Activated CD8-positive, alpha-beta memory T cell treated with anti-CD3 and anti-CD28 coated beads for 36 hours (primary cell): ENCODE results near the gene TLL2. TPM values are rescaled to one million over a fixed set of nuclear protein-coding genes. Genes with fewer than 3 reads are reported as not detected.

Experiments used
- CTCF ChIA-PET: fragments of 350-600 bp; sonication (Branson Sonifier 250); formaldehyde crosslinking; loops from one replicate; lab custom pipeline; 2021; ENCODE audit warnings: antibody characterized with exemption; lab: Charles Lee
- POLR2A ChIA-PET: fragments of 350-600 bp; sonication (Branson Sonifier 250); formaldehyde crosslinking; loops from one replicate; lab custom pipeline; 2021; ENCODE audit warnings: antibody characterized with exemption; lab: Charles Lee
- total RNA-seq, 2 experiments: library from RNA; stranded (reverse); gene quantifications; one replicate each; pipeline ENCODE4 v1.2.3, GENCODE V29; 2021

Gene TLL2
- total RNA-seq, 2 experiments from 2014 or later: not detected

DNA sequence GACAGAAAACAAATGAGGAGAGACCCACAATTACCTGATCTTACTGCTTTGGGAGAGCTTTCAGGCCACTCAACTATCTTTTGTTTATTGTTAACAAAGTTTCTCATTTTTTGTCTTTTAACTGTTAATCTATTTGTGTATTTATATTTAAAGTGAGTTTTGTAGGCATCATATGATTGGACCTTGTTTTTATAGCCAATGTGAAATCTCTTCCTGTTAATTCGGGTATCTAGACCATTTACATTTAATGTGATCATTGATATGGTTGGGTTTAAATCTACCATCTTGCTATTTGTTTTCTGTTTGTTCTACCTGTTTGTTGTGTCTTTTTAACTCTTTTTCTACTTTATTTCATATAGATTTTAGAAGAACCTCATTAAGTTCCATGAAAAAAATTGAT, 167.4 kb downstream of the TLL2 start:
- CTCF ChIA-PET: no interaction called here
- POLR2A ChIA-PET: no interaction called here

DNA sequence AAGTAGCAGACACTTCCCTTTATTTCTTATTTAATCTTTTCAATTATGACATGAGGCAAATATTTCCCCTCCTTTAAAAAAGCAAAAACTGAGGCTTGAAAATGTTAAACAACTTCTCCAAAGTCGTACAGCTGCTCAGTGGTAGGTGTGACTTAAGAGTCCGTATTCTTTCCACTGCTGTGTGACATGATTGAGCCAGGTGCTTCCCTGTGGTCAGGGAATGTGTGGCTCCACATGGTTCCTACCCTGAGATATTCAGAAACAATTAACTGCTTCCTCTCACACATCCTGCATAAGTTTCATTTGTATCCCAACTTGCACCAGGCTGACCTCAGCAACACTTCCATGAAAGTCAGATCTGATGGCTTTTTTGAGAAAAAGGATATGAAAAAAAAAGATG, 168.5 kb downstream of the TLL2 start:
- POLR2A ChIA-PET: no interaction called here
- CTCF ChIA-PET: no interaction called here

DNA sequence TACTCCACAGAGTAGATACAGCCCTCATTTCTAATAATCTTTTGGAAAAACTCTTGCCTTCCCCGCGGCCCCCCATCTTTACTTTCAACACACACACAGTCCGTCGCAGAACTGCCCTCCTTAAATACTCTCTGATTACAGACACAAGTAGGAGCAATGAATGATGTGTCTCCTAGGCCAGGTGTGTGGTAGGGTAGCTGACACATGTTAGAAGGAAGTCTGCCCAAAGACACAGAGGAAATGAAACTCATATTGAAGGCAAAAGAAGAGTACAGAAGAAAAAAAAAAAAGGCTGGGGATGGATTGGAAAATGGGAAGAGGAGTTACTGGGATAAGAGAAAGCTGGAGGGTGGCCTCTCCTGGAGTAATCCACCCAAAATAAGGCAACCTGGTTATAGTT, 169.5 kb downstream of the TLL2 start:
- ChIA-PET CTCF (interaction anchor here (0.7 kb wide), 1 partner anchor 1070 kb away, joined by 4 read pairs; no protein-coding TSS in a partner anchor), POLR2A (no interaction called here)

DNA sequence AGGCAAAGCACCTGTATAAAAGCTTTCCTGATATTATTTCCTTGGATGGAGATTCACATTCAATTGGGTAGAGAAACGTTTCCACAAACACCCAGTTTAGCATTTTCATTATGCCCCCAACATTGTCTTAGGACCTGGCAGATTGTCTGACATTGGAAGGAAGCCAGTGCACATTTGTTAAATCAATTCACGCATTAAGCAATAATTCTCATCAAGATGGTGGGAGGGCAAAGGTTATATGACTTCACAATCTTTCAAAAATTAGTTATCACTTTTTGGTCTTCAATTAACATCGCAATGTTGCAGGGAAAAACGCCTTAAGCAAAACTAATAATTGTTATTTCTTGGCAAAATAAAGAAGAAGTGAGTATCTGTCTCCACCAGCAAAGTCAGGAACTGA, 171.3 kb downstream of the TLL2 start:
- POLR2A ChIA-PET: no interaction called here
- CTCF ChIA-PET: no interaction called here

DNA sequence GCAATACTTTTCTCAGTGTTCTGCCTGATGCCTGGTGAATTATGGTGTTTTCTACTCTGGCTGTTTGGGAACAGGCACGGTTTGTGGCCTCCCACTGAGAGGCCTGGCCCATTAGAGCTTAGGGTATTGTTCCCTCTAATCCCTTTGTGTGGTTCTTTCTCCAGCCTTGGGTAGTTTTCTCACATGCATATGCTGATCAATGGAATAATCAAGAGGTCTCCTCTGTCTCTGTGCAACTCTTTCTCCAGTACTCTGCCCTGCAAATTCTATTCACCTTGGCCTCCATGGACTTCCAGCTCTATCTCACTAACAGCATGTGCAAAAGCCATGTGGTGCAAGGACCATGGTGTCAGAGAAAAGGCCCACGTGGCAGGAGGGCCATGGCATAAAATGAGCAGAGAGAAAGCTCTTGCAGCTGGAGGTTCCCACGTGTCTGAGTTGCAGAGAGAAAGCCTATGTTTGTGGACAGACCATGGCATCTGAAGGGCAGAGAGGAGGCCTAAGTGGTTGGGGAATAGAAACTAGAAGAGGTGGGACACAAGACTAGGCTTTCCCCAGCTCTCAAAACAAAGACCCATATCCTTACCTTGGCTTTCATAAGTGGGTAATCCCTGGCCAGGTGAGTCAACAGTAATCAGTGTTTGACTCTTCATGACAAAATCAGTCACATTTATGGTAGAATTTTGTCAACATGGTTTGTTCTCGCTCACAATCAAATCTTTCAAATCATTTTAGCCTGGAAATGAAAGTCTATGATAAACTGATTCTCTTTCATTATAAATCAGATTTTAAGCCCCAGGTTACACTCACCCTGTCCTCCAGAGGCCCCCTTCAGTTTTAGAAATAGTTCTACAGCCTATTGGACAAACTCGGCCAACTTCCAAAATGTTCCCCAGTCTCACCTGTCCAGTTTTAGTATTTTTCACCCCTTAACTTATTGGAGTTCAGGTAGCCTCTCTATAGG, 172.2 kb downstream of the TLL2 start:
- POLR2A ChIA-PET: no interaction called here
- CTCF ChIA-PET: interaction anchor here (1.2 kb wide), 1 partner anchor 112 kb away, joined by 3 read pairs; no protein-coding TSS in a partner anchor

DNA sequence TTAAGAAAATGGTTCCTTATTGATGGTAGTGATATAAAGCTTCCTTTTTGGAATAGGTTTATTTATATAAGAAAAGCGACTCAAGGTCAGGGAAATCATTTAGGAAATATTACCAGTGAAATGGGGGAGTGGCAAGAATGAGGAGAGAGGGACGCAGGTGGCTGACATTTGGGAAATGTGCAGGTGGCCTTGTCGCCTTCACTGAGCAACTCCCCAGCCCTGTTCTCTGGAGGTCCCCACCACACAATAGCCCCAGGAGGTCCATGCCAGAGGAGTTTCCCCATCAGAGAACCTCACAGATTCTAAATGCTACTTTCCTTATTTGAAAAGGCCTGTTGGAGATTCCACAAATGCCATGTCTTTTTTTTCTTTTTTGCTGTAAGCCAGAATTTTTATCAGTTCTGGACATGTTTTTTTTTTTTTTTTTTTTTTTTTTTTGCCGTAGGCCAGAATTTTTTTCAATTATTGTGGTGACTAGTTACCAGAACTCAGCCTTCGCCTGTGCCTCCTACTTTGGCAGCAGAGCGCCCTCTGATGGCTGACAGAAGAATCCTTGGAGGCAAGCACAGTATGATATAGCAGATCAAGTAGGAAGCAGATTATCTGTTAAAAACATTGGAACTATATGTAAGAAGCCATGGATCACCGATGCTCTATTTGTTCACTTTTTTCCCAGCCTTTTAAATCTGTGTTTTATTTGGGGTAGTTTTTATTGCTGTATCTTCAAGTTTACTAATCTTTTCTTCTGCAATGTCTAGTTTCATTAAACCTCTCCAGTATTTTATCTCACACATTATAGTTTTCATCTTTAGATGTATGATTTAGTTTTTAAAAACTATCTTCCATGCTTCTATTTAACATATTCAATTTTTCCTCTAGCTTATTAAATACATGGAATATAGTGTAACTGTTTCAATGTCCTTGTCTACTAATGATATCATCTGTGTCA, 173.5 kb downstream of the TLL2 start:
- CTCF ChIA-PET: interaction anchor here (1.2 to 2.4 kb wide), 5 partner anchors 27 to 280 kb away, joined by 3 to 9 read pairs (median 4); no protein-coding TSS in a partner anchor

DNA sequence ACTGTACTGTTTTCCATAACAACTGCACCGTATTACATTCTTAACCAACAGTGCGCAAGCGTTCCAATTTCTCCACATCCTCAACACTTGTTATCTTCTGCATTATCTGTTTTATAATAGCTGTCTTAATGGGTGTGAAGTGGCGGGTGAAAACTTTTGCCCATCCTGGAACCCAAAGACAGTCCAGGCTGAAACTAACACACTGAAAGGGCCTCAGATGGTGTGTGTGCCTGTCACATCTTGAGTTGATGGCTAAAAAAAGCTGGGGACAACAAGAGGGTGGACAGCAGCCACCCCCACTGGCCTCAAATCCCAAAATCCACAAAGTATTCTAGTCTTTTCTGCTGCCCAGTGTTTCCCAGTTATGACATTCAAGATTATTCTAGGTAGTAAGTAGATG, 174.3 kb downstream of the TLL2 start:
- CTCF ChIA-PET: interaction anchor here (1.2 to 2.4 kb wide), 4 partner anchors 28 to 279 kb away, joined by 3 to 9 read pairs (median 4); no protein-coding TSS in a partner anchor
- POLR2A ChIA-PET: no interaction called here

More for the DNA sequence above, 173.5 kb downstream of the TLL2 start:
- POLR2A ChIA-PET: no interaction called here

DNA sequence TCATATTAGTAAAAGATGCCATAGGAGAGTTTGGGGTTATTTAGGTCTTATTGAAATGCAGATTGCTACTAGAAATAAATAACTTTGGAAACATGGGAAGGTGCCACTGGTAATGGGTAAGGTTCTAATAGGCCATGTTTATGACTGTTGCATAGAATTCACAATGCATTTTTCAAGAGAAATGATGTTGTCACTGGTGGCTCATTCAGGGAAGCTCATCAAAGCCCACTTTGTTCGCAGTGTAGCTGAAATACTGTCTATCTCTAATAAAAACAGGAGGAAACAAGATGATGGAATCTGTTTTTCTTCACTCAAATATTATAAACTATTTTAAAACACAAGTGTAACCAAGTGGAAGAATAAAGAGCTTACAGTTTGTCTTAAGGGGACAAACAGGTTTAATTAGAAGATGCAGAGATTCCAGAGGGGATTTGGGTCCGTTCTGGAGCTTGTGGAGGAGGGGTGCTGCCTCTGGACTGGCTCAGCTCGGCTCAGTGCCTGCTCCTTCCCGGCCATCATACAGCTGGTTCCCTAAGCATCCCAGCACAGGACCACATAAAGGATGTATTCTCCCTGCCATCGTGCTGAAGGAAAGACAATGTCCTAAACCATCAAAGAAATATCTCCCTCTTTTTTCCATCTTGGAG, 175.3 kb downstream of the TLL2 start:
- ChIA-PET POLR2A (no interaction called here), CTCF (interaction anchor here (1.0 to 2.4 kb wide), 4 partner anchors 32 to 322 kb away, joined by 3 to 9 read pairs (median 4); no protein-coding TSS in a partner anchor)

DNA sequence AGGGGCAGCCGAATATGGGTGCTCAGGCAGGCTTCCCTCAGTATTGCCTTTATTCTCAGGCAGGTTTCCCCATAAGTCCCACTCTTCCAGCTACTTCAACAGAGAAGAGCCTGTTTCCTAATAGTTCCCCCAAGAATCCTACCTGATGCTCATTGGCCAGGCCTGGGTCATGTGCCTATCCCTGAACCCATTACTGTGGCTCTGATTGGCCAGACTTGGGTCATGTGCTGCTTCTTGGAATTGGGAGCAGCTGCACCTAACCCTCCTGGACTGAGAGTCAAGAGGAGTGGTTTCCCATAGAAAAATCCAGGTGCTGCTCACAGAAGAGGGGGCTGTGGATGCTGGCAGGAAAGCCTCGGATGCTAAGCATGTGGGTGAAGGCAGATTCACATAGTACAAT, 176.6 kb downstream of the TLL2 start:
- ChIA-PET POLR2A (interaction anchor here (0.6 kb wide), 1 partner anchor 160 kb away, joined by 3 read pairs; no protein-coding TSS in a partner anchor), CTCF (interaction anchor here (0.6 to 1.1 kb wide), 3 partner anchors 34 to 321 kb away, joined by 3 to 5 read pairs (median 3); no protein-coding TSS in a partner anchor)

DNA sequence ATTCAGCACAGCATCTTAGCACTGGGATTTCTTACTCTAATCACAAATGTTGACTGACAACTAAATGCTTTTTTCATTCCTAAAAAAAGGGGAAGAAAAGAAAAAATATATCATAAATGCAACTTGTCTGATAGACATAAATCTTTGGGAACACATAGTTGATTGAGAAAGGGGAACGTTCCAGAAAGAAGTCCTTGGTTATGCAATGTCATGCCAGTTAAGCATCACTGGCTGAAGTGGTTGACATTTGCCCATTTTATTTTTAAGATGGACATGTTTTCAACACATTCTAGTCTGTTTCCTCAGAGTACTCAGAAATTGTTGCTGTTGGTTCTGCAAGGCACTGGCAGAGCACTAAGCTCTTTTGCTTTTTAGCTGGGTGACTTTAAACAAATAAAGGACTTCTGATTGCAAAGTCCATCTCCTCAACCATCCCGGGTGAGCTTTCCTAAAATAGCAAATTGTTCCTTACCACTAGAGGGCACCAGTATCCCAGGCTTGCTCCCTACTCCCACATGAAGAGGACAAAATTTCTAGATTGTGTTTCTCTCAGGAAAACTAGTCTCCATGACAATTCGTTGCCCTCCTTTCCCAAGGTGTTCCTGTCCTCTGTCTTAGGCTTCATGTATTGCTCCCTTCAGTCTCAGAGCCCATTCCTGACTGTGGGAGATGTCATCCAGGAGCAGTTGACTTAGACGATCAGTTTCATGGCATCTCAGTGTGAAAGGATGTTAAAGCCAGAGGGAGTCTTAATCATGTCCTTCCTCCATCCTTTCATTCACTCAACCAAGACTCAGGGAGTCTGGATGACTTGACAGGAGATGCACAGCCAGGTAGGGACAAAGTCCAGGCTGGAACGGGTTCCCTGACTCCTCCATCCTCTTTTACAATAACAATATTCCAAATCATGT, 178.9 kb downstream of the TLL2 start:
- ChIA-PET CTCF (interaction anchor here (0.8 to 1.1 kb wide), 2 partner anchors 12 to 13 kb away, joined by 3 read pairs; no protein-coding TSS in a partner anchor), POLR2A (no interaction called here)

DNA sequence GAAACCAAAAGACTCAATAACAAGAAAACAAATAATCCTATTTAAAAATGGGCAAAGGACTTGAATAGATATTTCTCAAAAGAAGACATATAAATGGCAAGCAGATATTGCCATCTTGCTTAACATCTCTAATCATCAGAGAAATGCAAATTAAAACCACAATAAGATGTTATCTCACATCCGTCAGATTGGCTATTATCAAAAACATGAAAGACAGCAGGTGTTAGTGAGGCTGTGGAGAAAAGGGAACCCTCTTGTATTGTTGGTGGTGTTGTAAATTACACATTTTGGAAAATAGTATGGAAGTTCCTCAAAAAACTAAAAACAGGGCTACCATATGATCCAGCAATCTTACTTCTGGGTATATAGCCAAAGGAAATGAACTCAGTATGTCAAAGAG, 180.6 kb downstream of the TLL2 start:
- POLR2A ChIA-PET: no interaction called here
- CTCF ChIA-PET: no interaction called here

DNA sequence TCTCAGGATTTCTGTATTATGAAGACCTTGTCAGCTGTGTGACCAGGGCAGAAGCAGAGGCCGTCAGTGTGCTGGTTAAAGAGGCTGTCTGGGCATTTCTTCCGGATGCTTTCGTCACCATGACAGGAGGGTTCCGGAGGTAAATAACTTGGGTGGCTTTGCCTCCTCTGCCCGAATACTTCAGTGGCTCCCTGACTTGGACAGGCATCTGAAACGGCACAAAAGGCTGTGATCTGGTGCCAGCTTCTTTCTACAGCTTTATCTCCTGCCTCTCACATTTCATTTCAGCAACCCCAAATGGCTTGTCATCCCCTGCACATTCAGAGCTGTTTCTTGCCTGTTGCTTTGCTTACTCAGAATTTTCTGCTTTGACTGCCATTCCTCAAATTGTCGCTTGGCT, 186.3 kb downstream of the TLL2 start:
- POLR2A ChIA-PET: no interaction called here
- CTCF ChIA-PET: interaction anchor here (1.4 kb wide), 1 partner anchor 50 kb away, joined by 3 read pairs; no protein-coding TSS in a partner anchor

DNA sequence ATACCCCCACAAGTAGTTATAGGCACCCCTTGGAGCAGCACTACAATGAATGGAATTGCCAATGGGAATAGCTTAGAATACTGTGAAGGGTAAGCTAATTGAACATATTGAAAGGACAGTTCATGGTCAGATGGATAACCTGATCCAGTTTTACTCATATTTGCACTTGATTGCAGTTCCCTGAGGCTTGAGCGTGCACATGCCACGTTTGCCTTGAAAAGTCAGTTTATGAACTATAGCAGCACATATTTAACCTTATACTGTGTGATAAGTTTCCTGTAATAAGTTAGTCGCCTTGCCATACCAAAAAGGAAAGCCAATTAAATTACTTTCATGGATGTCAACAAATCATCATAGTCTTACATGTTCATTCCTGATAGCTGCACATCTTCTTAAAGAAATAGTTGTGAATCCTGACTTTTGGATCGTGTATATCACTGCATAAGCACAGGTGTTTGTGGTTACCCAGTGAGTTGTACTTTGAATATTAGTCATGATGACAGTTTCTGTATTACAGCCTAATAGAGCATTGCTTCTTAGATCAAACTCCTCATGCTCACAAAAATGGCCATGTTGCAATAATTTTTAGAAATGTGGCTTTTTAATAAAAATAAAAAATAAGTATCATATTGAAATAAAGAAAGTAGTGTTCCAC, 187.9 kb downstream of the TLL2 start:
- ChIA-PET CTCF (no interaction called here), POLR2A (no interaction called here)

DNA sequence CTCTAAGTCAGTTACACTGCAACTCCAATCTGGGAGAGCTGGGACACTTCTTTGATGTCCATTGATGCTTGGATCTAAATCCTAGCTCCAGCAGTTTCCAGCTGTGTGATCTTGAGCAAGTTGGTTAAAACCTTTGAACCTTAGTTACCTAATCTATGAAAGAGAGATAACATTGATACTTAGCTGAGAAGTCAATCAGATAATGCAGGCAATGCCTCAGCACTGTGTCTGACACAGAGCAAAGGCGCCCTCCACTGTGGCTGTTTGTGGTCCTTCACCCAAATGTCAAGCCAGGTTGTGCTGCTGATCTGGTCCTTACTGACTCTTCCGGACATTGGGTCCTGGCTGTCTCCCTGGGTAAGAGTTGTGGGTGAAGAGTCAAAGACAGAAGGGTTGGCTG, 189.3 kb downstream of the TLL2 start:
- ChIA-PET CTCF (no interaction called here), POLR2A (no interaction called here)

DNA sequence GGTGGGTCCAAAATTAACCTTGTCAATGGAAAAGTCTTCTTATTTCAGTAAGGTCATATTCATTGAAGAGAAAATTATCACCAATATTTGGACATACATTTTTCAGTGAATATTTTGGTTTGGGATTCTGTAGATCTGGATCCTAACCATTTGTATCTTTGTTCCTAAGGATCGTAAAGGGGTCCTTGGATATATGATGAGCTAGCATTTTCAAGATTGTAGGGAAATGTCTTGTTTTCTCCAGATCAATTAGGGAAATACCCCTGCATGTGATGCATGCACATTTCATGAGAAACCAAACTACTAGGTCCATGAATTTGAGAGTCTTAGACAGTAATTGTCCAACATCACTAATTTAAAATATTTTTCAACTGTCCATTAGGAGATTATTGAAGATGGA, 191.5 kb downstream of the TLL2 start:
- ChIA-PET POLR2A (no interaction called here), CTCF (interaction anchor here (1.0 to 1.2 kb wide), 2 partner anchors 12 to 93 kb away, joined by 3 read pairs; no protein-coding TSS in a partner anchor)

DNA sequence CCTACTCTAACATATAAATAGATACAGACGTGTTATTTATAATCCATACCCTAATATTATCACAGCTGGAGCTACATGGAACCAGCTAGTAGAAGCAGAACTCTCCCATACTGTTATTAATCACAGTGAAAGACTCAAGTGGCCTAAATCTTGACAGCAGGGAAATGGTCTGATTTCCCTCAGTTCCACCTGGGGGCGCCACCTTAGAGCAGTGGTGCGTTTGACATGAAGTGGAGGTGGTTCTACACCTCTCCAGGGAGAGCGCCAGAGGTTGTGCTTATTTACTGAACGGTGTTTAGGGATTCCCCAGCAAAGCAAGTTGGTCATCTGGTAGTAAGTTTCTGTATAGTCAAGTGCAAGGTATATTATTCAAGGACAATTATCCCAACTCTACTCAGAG, 191.9 kb downstream of the TLL2 start:
- CTCF ChIA-PET: interaction anchor here (1.0 to 1.2 kb wide), 2 partner anchors 13 to 92 kb away, joined by 3 read pairs; no protein-coding TSS in a partner anchor

More for the DNA sequence above, 191.9 kb downstream of the TLL2 start:
- POLR2A ChIA-PET: no interaction called here
